Activated T-helper 2 cell treated with anti-CD3 and anti-CD28 coated beads, Interferon-gamma antibody, Interleukin-2, Interleukin-4, amounts not matched to agents 10 μg/mL and 5 μg/mL and 100 μg/mL, durations not matched to agents 14 hours and 24 hours and 36 hours (primary cell): Measurements from ENCODE around the gene USP49. TPM values are rescaled to one million over a fixed set of nuclear protein-coding genes. Genes with fewer than 3 reads are reported as not detected.
"Not testable (repeated sequence)": the region's sequence is repeated elsewhere in the genome, so short reads cannot be mapped to it uniquely, and the experiment has no call there.

Experiments used
- DNase-seq: peaks from one replicate; pipeline ENCODE4 v3.0.0; 2021; ENCODE audit warnings: low spot score
- H3K27ac Mint-ChIP-seq: one replicate; pipeline ENCODE4 v1.8.0; 2021; ENCODE audit warnings: mixed read lengths
- H3K27me3 Mint-ChIP-seq: one replicate; pipeline ENCODE4 v1.8.0; 2021; ENCODE audit warnings: low read depth, mixed read lengths
- H3K36me3 Mint-ChIP-seq: one replicate; pipeline ENCODE4 v1.8.0; 2021; ENCODE audit warnings: low read depth, mixed read lengths
- H3K4me1 Mint-ChIP-seq: one replicate; pipeline ENCODE4 v1.8.0; 2021; ENCODE audit warnings: low read depth, mixed read lengths
- H3K4me3 Mint-ChIP-seq: one replicate; pipeline ENCODE4 v1.8.0; 2021; ENCODE audit warnings: low read depth, mild to moderate bottlenecking, moderate library complexity, mixed read lengths
- H3K9me3 Mint-ChIP-seq: one replicate; pipeline ENCODE4 v1.8.0; 2021; ENCODE audit warnings: mixed read lengths
- intact Hi-C: fragments of 100-400 bp; cut with micrococcal nuclease; formaldehyde crosslinking; loops from one replicate; pipeline ENCODE4 v1.15.1; 2023
- total RNA-seq: library from RNA; stranded (reverse); gene quantifications from 2 replicates; pipeline ENCODE4 v1.2.3, GENCODE V29; 2022

Gene USP49
- total RNA-seq, 1 donor from 2014 or later, result 6.4 TPM

- Mint-ChIP-seq H3K27me3 (peaks cover 5% of the 10 kb centered on the region), H3K36me3 (peaks cover 9% of the 10 kb centered on the region), H3K4me1 (peaks cover 14% of the 10 kb centered on the region), H3K9me3 (no peaks in the 10 kb centered on the region), H3K27ac (no peak overlapping the region), H3K4me3 (peak overlapping the region; percentile 93)
- intact Hi-C loops, result loop anchor here (5.0 to 10.0 kb wide), 3 partner anchors 73 to 390 kb away; no protein-coding TSS in a partner anchor
- no peak for DNase-seq
Observed at GRCh38 chr6:41777551-41778285, 117.5 kb downstream of the USP49 start.

DNA sequence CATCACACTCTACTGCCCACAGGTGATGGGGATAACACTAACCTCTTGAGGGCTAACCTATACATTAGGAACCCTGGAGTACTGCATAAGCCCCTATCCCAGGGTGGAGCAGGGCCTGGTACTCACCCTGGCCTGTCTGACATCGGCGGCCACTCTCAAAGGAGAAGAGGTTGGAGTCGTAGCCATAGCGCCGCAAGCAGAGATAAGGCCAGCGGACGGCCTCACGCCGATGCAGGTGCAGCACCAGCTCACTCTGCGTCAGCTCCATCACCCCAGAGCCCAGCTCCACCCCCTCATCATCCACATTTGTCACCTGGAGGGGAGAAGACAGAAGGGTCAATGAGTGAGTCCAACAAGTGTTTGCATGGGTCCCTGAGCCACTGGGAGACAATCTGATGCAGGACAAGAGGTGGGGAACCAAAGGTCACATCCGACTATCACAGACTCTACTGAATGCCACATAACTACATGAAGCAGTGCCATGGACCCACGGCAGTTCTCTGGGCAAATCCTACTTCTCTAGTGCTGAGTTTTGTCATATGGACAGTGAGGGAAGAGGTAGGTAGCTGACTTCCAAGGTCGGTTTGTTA lies 119.8 kb downstream of the USP49 start:
- Mint-ChIP-seq H3K27me3 (no peaks in the 10 kb centered on the region), H3K36me3 (peaks cover 18% of the 10 kb centered on the region), H3K9me3 (no peaks in the 10 kb centered on the region), H3K4me1 (peaks cover 7% of the 10 kb centered on the region), H3K4me3 (no peak overlapping the region), H3K27ac (no peak overlapping the region)
- intact Hi-C loops, result loop anchor here (5.0 to 10.0 kb wide), 3 partner anchors 71 to 392 kb away; no protein-coding TSS in a partner anchor
- no peak for DNase-seq

DNA sequence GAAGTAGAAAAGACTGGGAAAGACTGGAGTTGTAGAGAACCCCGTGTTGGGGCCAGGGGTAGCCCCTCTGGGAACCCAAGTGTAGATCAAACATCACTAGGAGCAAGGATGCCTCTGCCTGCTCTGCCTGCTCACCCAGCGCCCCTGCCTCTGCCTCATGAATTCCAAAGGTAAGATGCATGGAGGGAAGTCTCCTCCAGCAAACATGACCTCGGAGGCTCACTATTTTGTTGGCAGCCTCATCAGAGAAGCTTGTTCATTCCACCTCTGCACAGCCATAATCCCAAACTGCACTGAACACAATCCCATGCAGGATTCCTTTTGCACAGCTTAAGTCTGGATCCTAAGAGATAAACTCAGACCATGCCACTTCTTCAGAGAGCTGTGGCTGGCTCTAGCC lies 120.3 kb downstream of the USP49 start:
- Mint-ChIP-seq H3K36me3 (peaks cover 18% of the 10 kb centered on the region), H3K4me1 (peaks cover 7% of the 10 kb centered on the region), H3K27ac (no peak overlapping the region), H3K4me3 (no peak overlapping the region), H3K27me3 (no peaks in the 10 kb centered on the region), H3K9me3 (no peaks in the 10 kb centered on the region)
- DNase-seq, result no peak
- intact Hi-C loops, result loop anchor here (5.0 to 10.0 kb wide), 3 partner anchors 70 to 392 kb away; no protein-coding TSS in a partner anchor

GRCh38 chr6:41771058-41771983 lies 123.9 kb downstream of the USP49 start:
- H3K9me3 Mint-ChIP-seq, result no peaks in the 10 kb centered on the region
- peaks cover 10% of the 10 kb centered on the region for H3K4me1 Mint-ChIP-seq
- intact Hi-C loops, result loop anchor here (10.0 kb wide), 1 partner anchor 67 kb away; no protein-coding TSS in a partner anchor
- H3K27me3 Mint-ChIP-seq, result no peaks in the 10 kb centered on the region
- peaks cover 18% of the 10 kb centered on the region for H3K36me3 Mint-ChIP-seq
- H3K4me3 Mint-ChIP-seq, result no peak overlapping the region
- H3K27ac Mint-ChIP-seq, result no peak overlapping the region
- DNase-seq, result no peak

DNA sequence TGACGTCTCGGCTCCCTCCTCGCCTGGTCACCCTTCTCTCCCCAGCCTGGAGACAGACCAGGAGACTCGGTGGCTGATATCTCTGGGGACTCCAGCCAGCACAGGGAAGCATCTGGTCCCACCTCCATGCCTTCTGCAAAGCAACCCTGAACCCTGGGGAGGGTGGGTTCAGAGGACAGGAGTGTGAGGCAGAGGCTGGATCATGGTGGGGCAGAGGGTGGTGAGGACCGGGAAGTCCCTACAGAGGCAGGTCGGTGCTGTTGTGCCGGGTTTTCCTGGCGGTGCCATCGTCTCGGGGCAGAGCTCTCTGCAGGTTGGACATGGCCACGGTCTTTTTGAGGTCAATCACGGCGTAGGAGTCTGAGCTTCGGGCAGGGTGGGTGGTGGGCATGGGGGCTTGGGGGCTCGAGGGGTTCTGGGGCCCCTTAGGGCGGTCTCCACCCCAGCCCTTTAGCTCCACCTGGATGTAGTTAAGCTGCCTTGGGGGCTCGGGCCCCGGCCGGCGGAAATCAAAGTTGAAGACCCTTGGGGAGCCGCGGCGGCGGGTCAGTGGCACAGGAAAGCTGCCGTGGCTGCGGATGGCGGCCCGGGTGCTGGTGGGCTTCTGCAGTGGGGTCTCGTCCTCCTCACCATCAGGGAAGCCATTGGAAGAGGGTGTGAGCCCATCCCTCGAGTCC lies 124.7 kb downstream of the USP49 start:
- no peak for DNase-seq
- Mint-ChIP-seq H3K4me1 (peaks cover 10% of the 10 kb centered on the region), H3K9me3 (no peaks in the 10 kb centered on the region), H3K4me3 (no peak overlapping the region), H3K36me3 (peaks cover 18% of the 10 kb centered on the region), H3K27ac (no peak overlapping the region), H3K27me3 (no peaks in the 10 kb centered on the region)
- intact Hi-C loops, result loop anchor here (10.0 kb wide), 1 partner anchor 66 kb away; no protein-coding TSS in a partner anchor

DNA sequence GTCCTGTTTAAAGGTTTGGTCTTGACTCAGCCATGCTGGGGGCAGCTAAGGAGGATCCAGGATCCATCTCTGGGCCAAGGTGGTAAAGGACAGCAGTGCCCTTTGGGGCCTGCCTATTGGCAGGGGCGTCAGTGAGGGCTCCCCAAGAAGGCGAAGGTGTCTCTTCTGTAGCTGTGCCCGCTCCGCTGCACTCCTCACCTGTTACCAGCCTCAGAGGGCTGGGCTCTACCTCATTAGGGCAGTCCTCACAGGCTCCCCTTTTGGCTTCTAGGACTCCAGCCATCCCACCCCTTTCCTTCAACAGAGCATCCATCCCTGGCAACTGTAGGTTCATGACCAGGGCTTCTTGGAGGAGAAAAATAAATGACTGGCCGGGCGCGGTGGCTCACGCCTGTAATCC lies 125.8 kb downstream of the USP49 start:
- H3K4me1 Mint-ChIP-seq, result peaks cover 10% of the 10 kb centered on the region
- H3K9me3 Mint-ChIP-seq, result no peaks in the 10 kb centered on the region
- H3K36me3 Mint-ChIP-seq, result peaks cover 12% of the 10 kb centered on the region
- DNase-seq, result no peak
- H3K4me3 Mint-ChIP-seq, result no peak overlapping the region
- H3K27me3 Mint-ChIP-seq, result no peaks in the 10 kb centered on the region
- intact Hi-C loops, result no loop called here
- no peak overlapping the region for H3K27ac Mint-ChIP-seq

DNA sequence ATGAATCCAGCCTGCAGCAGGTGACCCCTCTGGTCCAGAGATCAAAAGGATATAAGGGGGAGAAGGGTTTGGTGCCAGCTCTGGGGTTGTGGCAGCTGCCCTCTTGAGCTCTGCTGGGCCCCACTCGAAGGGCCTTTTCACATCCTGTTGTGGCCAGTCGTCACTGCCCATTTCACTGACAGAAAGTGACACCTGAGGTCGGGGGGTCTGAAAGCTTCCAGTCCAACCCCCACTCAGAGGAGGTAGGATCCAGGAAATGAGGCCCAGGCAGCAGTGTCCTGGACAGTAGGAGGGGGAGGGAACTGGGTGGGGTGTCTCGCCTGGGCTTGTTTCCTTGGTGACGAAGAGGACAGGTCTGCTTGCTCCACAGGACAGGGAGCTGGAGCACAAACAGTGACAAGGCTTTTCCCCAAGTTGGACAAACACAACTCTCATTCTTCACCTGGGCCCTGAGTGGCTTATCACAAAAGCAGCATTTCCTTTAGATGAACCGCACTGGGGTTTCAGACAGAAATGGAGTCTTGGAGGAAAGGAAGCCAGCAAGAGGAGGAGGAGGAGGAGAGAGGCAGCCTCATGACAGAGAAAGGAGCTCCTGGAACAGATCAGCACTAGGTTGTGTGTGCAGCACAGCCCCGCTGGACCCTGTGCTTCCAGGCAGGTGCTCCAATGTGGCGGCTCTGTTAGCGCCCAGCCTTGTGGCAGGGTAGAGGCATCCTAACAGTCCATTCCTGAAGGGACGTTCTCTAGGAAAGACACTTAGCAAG lies 126.4 kb downstream of the USP49 start:
- DNase-seq, result no peak
- intact Hi-C loops, result no loop called here
- Mint-ChIP-seq H3K27ac (peak overlapping the region; percentile 3), H3K27me3 (no peaks in the 10 kb centered on the region), H3K9me3 (no peaks in the 10 kb centered on the region), H3K36me3 (peaks cover 9% of the 10 kb centered on the region), H3K4me3 (no peak overlapping the region), H3K4me1 (peaks cover 10% of the 10 kb centered on the region)

DNA sequence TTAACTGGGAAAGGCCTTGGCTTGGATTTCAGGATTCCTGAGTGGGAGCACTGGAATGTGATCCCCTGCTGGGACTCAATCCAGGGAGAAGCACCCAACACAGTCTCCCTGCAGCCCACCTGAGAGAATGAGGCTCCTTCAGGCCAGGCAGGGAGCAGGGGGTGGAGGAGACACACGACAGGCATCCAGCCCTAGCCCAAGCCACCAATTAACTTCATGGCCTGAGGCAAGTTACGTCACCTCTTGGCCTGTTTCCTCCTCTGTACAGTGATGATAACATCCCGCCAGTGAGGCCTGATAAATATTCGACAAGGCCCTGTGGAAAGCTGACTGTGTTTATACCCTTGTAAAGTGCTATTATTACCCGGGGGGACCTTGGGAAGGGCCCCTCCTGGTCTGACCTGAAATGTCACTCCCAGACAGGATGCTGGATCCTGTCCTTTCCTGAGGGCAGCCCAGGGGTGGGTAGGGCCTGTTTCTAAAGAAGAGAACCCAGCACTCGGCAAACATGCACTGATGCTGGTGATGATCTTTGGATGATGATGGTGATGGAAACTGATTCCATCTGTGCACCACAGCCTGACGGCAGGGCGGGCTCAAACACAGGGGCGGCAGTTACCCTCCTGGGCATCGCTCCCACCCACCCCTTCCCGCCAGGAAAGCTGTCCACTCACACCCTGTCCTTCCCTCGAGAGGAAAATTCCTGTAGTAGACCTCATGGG lies 127.9 kb downstream of the USP49 start:
- no peak for DNase-seq
- H3K27me3 Mint-ChIP-seq, result peaks cover 4% of the 10 kb centered on the region
- H3K36me3 Mint-ChIP-seq, result peaks cover 4% of the 10 kb centered on the region
- intact Hi-C loops, result no loop called here
- peaks cover 10% of the 10 kb centered on the region for H3K4me1 Mint-ChIP-seq
- no peak overlapping the region for H3K27ac Mint-ChIP-seq
- H3K4me3 Mint-ChIP-seq, result no peak overlapping the region
- H3K9me3 Mint-ChIP-seq, result no peaks in the 10 kb centered on the region

- H3K4me1 Mint-ChIP-seq, intact Hi-C loops, H3K27me3 Mint-ChIP-seq, H3K4me3 Mint-ChIP-seq, H3K27ac Mint-ChIP-seq, H3K36me3 Mint-ChIP-seq, DNase-seq, H3K9me3 Mint-ChIP-seq: not testable (repeated sequence)
Observed at GRCh38 chr6:41766043-41766664, 129.0 kb downstream of the USP49 start.

DNA sequence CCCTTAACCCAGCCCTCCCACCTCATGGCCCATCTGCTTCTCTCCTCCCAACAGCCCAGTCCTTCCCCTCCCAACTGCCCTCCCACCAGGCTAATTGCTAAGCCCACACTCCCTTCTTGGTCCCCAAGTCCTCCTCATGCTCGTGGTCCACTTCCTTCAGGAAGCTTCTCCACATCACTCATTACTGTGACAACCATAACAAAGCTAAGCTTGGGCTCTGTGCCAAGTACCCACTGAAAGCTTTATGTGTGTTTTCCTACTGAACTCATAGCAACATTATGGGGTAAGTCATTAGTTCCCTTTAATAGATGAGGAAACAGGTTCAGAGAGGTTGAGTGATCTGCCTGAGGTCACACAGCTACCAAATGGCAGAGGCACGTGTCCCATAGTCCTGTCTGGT lies 131.7 kb downstream of the USP49 start:
- intact Hi-C loops, result no loop called here
- no peak for DNase-seq
- Mint-ChIP-seq H3K4me1 (peaks cover 4% of the 10 kb centered on the region), H3K36me3 (no peaks in the 10 kb centered on the region), H3K27ac (no peak overlapping the region), H3K4me3 (no peak overlapping the region), H3K9me3 (no peaks in the 10 kb centered on the region), H3K27me3 (peaks cover 4% of the 10 kb centered on the region)

DNA sequence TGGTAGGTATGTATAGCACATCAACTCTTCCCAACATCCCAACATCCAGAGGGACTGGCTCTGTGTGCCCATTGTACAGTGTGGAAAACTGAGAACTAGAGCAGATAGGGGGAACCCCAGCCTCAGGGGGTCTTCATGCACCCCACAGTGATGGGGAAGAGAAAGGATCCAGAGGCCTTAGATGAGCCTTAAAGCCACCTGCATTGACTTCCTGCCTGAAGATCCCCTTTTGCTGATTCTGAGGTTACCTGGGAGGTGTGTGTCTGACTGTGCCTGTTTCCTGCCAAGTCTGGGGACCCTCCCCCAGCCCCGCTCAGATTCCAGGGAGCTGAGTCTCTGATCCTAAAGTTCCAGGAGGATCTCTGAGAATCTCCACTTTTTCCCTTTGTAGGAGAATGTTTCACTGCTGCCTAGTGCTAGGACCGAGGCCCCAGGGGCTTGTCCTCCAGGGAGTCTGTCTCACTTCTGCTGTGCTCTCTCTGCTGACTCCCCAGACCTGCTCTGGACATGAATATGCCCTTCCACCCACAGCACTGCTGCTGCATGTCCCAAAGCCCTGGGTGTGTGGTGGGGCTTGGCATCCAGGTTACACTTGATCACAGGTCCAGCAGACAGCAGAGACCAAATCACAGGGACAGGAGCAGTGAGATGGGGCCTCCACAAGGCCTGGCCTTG lies 135.1 kb downstream of the USP49 start:
- Mint-ChIP-seq H3K36me3 (no peaks in the 10 kb centered on the region), H3K27me3 (peaks cover 4% of the 10 kb centered on the region), H3K4me3 (no peak overlapping the region), H3K9me3 (no peaks in the 10 kb centered on the region), H3K27ac (no peak overlapping the region), H3K4me1 (no peaks in the 10 kb centered on the region)
- DNase-seq, result no peak
- intact Hi-C loops, result no loop called here
